MCF 10A (cell line): ENCODE measurements around the gene ISL2. TPM values are rescaled to one million over a fixed set of nuclear protein-coding genes. Genes with fewer than 3 reads are reported as not detected.

ENCODE experiments used
- BruUV-seq: library from RNA; stranded (reverse); fragments of 400-500 nt; replicated peaks from 2 replicates; lab custom pipeline; 2021; lab: Mats Ljungman, UMichigan
- CTCF ChIA-PET: fragments of 300-600 bp; sonication (Branson Sonifier 250); formaldehyde crosslinking; extraction: SDS; loops from one replicate; lab custom pipeline; 2021; ENCODE audit warnings: antibody characterized with exemption, inconsistent platforms; lab: Yijun Ruan, JAX
- POLR2A ChIA-PET: fragments of 300-600, 350-650 bp; sonication (Branson Sonifier 250); formaldehyde crosslinking; extraction: SDS; loops from one replicate; lab custom pipeline; 2020; ENCODE audit warnings: antibody characterized with exemption, inconsistent platforms; lab: Yijun Ruan, JAX
- DNase-seq: peaks from one replicate; pipeline ENCODE4 v3.0.0-alpha.2; 2018; ENCODE audit not compliant: unreplicated experiment
- H3K27ac Mint-ChIP-seq: one replicate; pipeline ENCODE4 v1.8.0; 2022; ENCODE audit warnings: mild to moderate bottlenecking, low read depth, mixed read lengths; ENCODE audit not compliant: unreplicated experiment
- H3K27me3 Mint-ChIP-seq: one replicate; pipeline ENCODE4 v1.8.0; 2022; ENCODE audit warnings: mixed read lengths; ENCODE audit not compliant: insufficient read depth, unreplicated experiment
- H3K36me3 Mint-ChIP-seq: one replicate; pipeline ENCODE4 v1.8.0; 2022; ENCODE audit warnings: mild to moderate bottlenecking, moderate library complexity, mixed read lengths; ENCODE audit not compliant: insufficient read depth, unreplicated experiment
- H3K4me1 Mint-ChIP-seq: one replicate; pipeline ENCODE4 v1.8.0; 2022; ENCODE audit warnings: mixed read lengths; ENCODE audit not compliant: insufficient read depth, unreplicated experiment
- H3K4me3 Mint-ChIP-seq: one replicate; pipeline ENCODE4 v1.8.0; 2022; ENCODE audit warnings: mild to moderate bottlenecking, moderate library complexity, mixed read lengths; ENCODE audit not compliant: unreplicated experiment
- H3K9me3 Mint-ChIP-seq: one replicate; pipeline ENCODE4 v1.8.0; 2022; ENCODE audit warnings: mixed read lengths; ENCODE audit not compliant: unreplicated experiment
- CTCF ChIP-seq: fragments of 200-600 bp; IDR thresholded peaks from one replicate; pipeline ENCODE4 v1.8.0; 2022; ENCODE audit warnings: antibody characterized with exemption, mild to moderate bottlenecking; ENCODE audit not compliant: unreplicated experiment
- intact Hi-C: fragments of 100-400 bp; cut with micrococcal nuclease; formaldehyde crosslinking; loops from 2 replicates; pipeline ENCODE4 v1.14.1; 2022
- total RNA-seq: library from RNA; stranded (reverse); gene quantifications from 2 replicates; pipeline ENCODE4 v1.2.3, GENCODE V29; 2022

The ISL2 gene
- total RNA-seq, 1 experiment from 2014 or later, result not detected

DNA sequence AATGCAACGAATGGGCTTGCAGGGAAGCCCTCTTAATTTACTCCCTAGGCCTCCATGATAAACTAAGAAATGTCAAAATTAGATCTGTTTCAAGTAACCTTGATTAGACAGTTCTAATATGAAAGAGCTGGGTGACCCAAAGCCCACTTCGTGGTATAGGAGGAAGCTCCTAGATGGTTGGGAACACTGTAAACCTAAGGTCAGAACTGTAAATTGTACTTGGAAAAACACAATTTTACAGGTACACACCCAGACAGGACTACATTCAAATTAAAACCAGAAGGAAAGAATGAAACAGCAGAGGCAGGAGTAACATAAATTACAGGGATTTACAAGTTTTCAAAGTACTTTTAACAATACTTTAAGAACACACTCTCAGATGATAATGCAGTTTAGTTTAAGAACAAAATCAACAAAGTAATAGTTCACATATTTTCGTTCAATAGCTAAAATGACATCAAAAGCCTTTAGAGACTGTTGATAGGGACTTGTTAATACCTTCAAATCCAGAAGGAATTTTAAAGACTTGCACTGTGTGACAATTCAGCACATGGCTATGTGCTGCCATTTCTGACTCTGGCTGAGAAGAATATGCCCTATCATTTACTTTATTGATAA is 18.4 kb downstream of the ISL2 start:
- Mint-ChIP-seq H3K9me3 (no peaks in the 10 kb centered on the region), H3K27ac (no peak overlapping the region), H3K27me3 (no peaks in the 10 kb centered on the region), H3K36me3 (peaks cover 6% of the 10 kb centered on the region), H3K4me3 (no peak overlapping the region), H3K4me1 (no peaks in the 10 kb centered on the region)
- intact Hi-C loops, result no loop called here
- BruUV-seq, result no TSS peak
- TF ChIP-seq CTCF, result no peak
- POLR2A ChIA-PET, result interaction anchor here (0.6 kb wide), 1 partner anchor 25 kb away, joined by 3 read pairs; no protein-coding TSS in a partner anchor
- CTCF ChIA-PET, result interaction anchor here (0.6 to 0.7 kb wide), 2 partner anchors 24 to 1268 kb away, joined by 3 read pairs; no protein-coding TSS in a partner anchor
- no peak for DNase-seq

- Mint-ChIP-seq H3K36me3 (no peaks in the 10 kb centered on the region), H3K9me3 (no peaks in the 10 kb centered on the region), H3K27me3 (no peaks in the 10 kb centered on the region), H3K4me3 (no peak overlapping the region), H3K27ac (no peak overlapping the region), H3K4me1 (no peaks in the 10 kb centered on the region)
- DNase-seq, result no peak
- ChIA-PET CTCF (interaction anchor here (0.6 kb wide), 2 partner anchors 978 to 1908 kb away, joined by 4 read pairs; no protein-coding TSS in a partner anchor), POLR2A (interaction anchor here (0.6 to 0.7 kb wide), 2 partner anchors 9 kb away, joined by 3 read pairs; no protein-coding TSS in a partner anchor)
- TF ChIP-seq CTCF, result no peak
- BruUV-seq, result no TSS peak
- intact Hi-C loops, result no loop called here
Observed at GRCh38 chr15:76358453-76358852, 21.9 kb downstream of the ISL2 start.

GRCh38 chr15:76359152-76359551 is 22.6 kb downstream of the ISL2 start:
- intact Hi-C loops, result no loop called here
- CTCF ChIA-PET, result interaction anchor here (0.6 kb wide), 1 partner anchor 979 kb away, joined by 4 read pairs; no protein-coding TSS in a partner anchor
- no peak for DNase-seq
- POLR2A ChIA-PET, result interaction anchor here (0.7 kb wide), 1 partner anchor 9 kb away, joined by 3 read pairs; no protein-coding TSS in a partner anchor
- no peaks in the 10 kb centered on the region for H3K9me3 Mint-ChIP-seq
- no peak overlapping the region for H3K27ac Mint-ChIP-seq
- no peaks in the 10 kb centered on the region for H3K36me3 Mint-ChIP-seq
- H3K27me3 Mint-ChIP-seq, result no peaks in the 10 kb centered on the region
- no peaks in the 10 kb centered on the region for H3K4me1 Mint-ChIP-seq
- BruUV-seq, result no TSS peak
- H3K4me3 Mint-ChIP-seq, result no peak overlapping the region
- TF ChIP-seq CTCF, result no peak

- Mint-ChIP-seq H3K4me1 (no peaks in the 10 kb centered on the region), H3K4me3 (no peak overlapping the region), H3K27ac (no peak overlapping the region), H3K9me3 (no peaks in the 10 kb centered on the region), H3K27me3 (no peaks in the 10 kb centered on the region), H3K36me3 (no peaks in the 10 kb centered on the region)
- BruUV-seq, result no TSS peak
- CTCF ChIA-PET, result interaction anchor here (0.5 kb wide), 1 partner anchor 431 kb away, joined by 3 read pairs; no protein-coding TSS in a partner anchor
- DNase-seq, result no peak
- intact Hi-C loops, result no loop called here
- POLR2A ChIA-PET, result no interaction called here
- no peak for TF ChIP-seq CTCF
Observed at GRCh38 chr15:76360416-76360815, 23.8 kb downstream of the ISL2 start.
